MCF 10A (cell line): ENCODE data around the gene SLC24A1. TPM values are rescaled to one million over a fixed set of nuclear protein-coding genes. Genes with fewer than 3 reads are reported as not detected.
"Not testable (repeated sequence)": the region's sequence is repeated elsewhere in the genome, so short reads cannot be mapped to it uniquely, and the experiment has no call there.

ENCODE experiments used
- BruUV-seq: library from RNA; stranded (reverse); fragments of 400-500 nt; replicated peaks from 2 replicates; lab custom pipeline; 2021; lab: Mats Ljungman, UMichigan
- CTCF ChIA-PET: fragments of 300-600 bp; sonication (Branson Sonifier 250); formaldehyde crosslinking; extraction: SDS; loops from one replicate; lab custom pipeline; 2021; ENCODE audit warnings: antibody characterized with exemption, inconsistent platforms; lab: Yijun Ruan, JAX
- POLR2A ChIA-PET: fragments of 300-600, 350-650 bp; sonication (Branson Sonifier 250); formaldehyde crosslinking; extraction: SDS; loops from one replicate; lab custom pipeline; 2020; ENCODE audit warnings: antibody characterized with exemption, inconsistent platforms; lab: Yijun Ruan, JAX
- DNase-seq: peaks from one replicate; pipeline ENCODE4 v3.0.0-alpha.2; 2018; ENCODE audit not compliant: unreplicated experiment
- H3K27ac Mint-ChIP-seq: one replicate; pipeline ENCODE4 v1.8.0; 2022; ENCODE audit warnings: mild to moderate bottlenecking, low read depth, mixed read lengths; ENCODE audit not compliant: unreplicated experiment
- H3K27me3 Mint-ChIP-seq: one replicate; pipeline ENCODE4 v1.8.0; 2022; ENCODE audit warnings: mixed read lengths; ENCODE audit not compliant: insufficient read depth, unreplicated experiment
- H3K36me3 Mint-ChIP-seq: one replicate; pipeline ENCODE4 v1.8.0; 2022; ENCODE audit warnings: mild to moderate bottlenecking, moderate library complexity, mixed read lengths; ENCODE audit not compliant: insufficient read depth, unreplicated experiment
- H3K4me1 Mint-ChIP-seq: one replicate; pipeline ENCODE4 v1.8.0; 2022; ENCODE audit warnings: mixed read lengths; ENCODE audit not compliant: insufficient read depth, unreplicated experiment
- H3K4me3 Mint-ChIP-seq: one replicate; pipeline ENCODE4 v1.8.0; 2022; ENCODE audit warnings: mild to moderate bottlenecking, moderate library complexity, mixed read lengths; ENCODE audit not compliant: unreplicated experiment
- H3K9me3 Mint-ChIP-seq: one replicate; pipeline ENCODE4 v1.8.0; 2022; ENCODE audit warnings: mixed read lengths; ENCODE audit not compliant: unreplicated experiment
- intact Hi-C: fragments of 100-400 bp; cut with micrococcal nuclease; formaldehyde crosslinking; loops from 2 replicates; pipeline ENCODE4 v1.14.1; 2022
- total RNA-seq: library from RNA; stranded (reverse); gene quantifications from 2 replicates; pipeline ENCODE4 v1.2.3, GENCODE V29; 2022
- TF ChIP-seq, protein P1 (sequence below): fragments of 200-600 bp; IDR thresholded peaks from one replicate; pipeline ENCODE4 v1.8.0; 2022; ENCODE audit warnings: antibody characterized with exemption, mild to moderate bottlenecking; ENCODE audit not compliant: unreplicated experiment

The SLC24A1 gene
- total RNA-seq, 1 experiment from 2014 or later: 8.2 TPM

DNA sequence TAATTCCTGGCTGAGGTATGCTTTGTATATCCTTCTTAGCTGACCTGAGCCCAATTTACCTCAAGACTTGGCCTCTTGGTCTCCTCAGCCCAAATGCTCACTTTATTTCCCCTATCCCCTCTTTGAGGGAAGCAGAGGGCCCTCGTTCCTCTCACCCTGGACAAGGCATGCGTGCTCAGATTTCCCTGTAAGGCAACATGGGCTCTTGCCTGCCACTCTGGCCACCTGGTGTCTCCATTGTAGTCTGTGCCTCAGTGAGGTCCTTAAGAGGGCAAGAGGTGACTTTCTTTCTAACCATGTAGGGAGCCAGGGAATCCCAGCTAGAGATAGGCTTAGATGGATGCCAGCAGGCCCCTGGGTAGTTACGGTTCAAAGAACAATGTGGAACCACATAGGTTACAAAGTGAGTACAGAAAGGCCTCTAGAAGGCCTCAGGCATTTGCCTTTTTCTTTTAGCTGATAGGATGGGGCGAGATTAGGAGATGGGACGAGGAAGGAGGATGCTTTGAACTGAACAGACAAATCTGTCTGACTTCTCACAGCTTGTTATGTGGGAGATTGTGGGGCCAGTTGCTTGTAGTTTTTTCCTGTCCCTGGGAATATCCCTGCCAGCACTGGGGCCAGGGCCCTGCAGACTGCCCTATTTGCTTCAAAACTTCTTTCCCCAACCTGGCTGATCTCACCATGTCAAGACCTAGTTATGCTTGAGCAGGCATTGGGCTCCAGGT is 9.7 kb upstream of the SLC24A1 start:
- CTCF ChIA-PET: interaction anchor here (0.6 to 1.8 kb wide), 11 partner anchors 10 to 258 kb away, joined by 3 to 5 read pairs (median 4); partner anchors contain the start of gene SLC24A1
- intact Hi-C loops: loop anchor here (1.0 kb wide), 1 partner anchor 257 kb away; the partner anchor contains the start of gene RAB11A

DNA sequence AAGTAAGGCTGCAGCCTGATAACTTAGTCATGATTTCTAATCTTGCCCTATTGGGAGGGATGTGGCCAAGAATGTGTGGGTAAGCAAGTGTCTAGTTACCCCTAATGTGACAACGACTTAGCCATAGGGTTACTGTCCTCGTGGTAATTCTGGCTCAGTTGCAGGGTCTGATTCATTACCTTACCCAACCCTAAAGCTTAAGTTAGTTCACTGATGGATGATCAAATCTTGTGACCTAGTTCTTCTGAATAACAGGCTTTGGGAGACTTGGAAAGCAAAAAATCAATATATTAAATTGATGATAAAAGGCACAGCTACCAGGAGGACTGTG is 9.2 kb upstream of the SLC24A1 start:
- Mint-ChIP-seq H3K9me3 (no peaks in the 10 kb centered on the region), H3K27ac (no peak overlapping the region), H3K36me3 (no peaks in the 10 kb centered on the region), H3K4me3 (peak overlapping the region; percentile 89), H3K27me3 (no peaks in the 10 kb centered on the region), H3K4me1 (peaks cover 15% of the 10 kb centered on the region)
- POLR2A ChIA-PET: interaction anchor here (0.8 to 4.2 kb wide), 5 partner anchors 19 to 257 kb away, joined by 3 to 51 read pairs (median 9); partner anchors contain the start of genes DENND4A and RAB11A
- intact Hi-C loops: no loop called here
- TF ChIP-seq, protein P1, sequence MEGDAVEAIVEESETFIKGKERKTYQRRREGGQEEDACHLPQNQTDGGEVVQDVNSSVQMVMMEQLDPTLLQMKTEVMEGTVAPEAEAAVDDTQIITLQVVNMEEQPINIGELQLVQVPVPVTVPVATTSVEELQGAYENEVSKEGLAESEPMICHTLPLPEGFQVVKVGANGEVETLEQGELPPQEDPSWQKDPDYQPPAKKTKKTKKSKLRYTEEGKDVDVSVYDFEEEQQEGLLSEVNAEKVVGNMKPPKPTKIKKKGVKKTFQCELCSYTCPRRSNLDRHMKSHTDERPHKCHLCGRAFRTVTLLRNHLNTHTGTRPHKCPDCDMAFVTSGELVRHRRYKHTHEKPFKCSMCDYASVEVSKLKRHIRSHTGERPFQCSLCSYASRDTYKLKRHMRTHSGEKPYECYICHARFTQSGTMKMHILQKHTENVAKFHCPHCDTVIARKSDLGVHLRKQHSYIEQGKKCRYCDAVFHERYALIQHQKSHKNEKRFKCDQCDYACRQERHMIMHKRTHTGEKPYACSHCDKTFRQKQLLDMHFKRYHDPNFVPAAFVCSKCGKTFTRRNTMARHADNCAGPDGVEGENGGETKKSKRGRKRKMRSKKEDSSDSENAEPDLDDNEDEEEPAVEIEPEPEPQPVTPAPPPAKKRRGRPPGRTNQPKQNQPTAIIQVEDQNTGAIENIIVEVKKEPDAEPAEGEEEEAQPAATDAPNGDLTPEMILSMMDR: no peak
- no peak for DNase-seq
- CTCF ChIA-PET: interaction anchor here (0.6 to 1.4 kb wide), 5 partner anchors 18 to 242 kb away, joined by 3 to 4 read pairs (median 3); no protein-coding TSS in a partner anchor
- no TSS peak for BruUV-seq

More for the DNA sequence above, 9.7 kb upstream of the SLC24A1 start:
- Mint-ChIP-seq H3K27me3 (no peaks in the 10 kb centered on the region), H3K9me3 (no peaks in the 10 kb centered on the region), H3K4me1 (peaks cover 15% of the 10 kb centered on the region), H3K4me3 (peak overlapping the region; percentile 89), H3K36me3 (peaks cover 3% of the 10 kb centered on the region), H3K27ac (peak overlapping the region; percentile 96)
- no peak for DNase-seq
- BruUV-seq: no TSS peak
- TF ChIP-seq, protein P1: no peak
- POLR2A ChIA-PET: interaction anchor here (0.8 to 4.2 kb wide), 12 partner anchors 10 to 258 kb away, joined by 3 to 51 read pairs (median 8); partner anchors contain the start of genes DENND4A, DPP8 and RAB11A

GRCh38 chr15:65612949-65613744 is 8.6 kb upstream of the SLC24A1 start:
- no TSS peak for BruUV-seq
- TF ChIP-seq, protein P1: no peak
- ChIA-PET CTCF (interaction anchor here (0.6 to 1.4 kb wide), 2 partner anchors 17 to 165 kb away, joined by 3 to 4 read pairs; no protein-coding TSS in a partner anchor), POLR2A (interaction anchor here (3.0 to 4.2 kb wide), 3 partner anchors 22 to 257 kb away, joined by 9 to 51 read pairs (median 22); partner anchors contain the start of genes DENND4A and RAB11A)
- no peak overlapping the region for H3K4me3 Mint-ChIP-seq
- no peaks in the 10 kb centered on the region for H3K9me3 Mint-ChIP-seq
- no peak overlapping the region for H3K27ac Mint-ChIP-seq
- no peaks in the 10 kb centered on the region for H3K36me3 Mint-ChIP-seq
- H3K4me1 Mint-ChIP-seq: peaks cover 15% of the 10 kb centered on the region
- intact Hi-C loops: no loop called here
- no peaks in the 10 kb centered on the region for H3K27me3 Mint-ChIP-seq
- no peak for DNase-seq

GRCh38 chr15:65615887-65616286 is 5.9 kb upstream of the SLC24A1 start:
- H3K4me3 Mint-ChIP-seq, H3K27ac Mint-ChIP-seq, CTCF ChIA-PET, H3K36me3 Mint-ChIP-seq, BruUV-seq, H3K27me3 Mint-ChIP-seq, POLR2A ChIA-PET, intact Hi-C loops, DNase-seq, H3K9me3 Mint-ChIP-seq: not testable (repeated sequence)
- peaks cover 15% of the 10 kb centered on the region for H3K4me1 Mint-ChIP-seq
